ENCODE results near the gene ING4.

ING4 gene

GRCh38 chr12:6644903-6645302 lies 18.0 kb downstream of the ING4 start:
- H3K36me3 ChIP-seq (ENCODE audit: low read depth) = no peaks in the 10 kb centered on the region
- ATAC-seq (ENCODE audit: low read depth) (no peak), DNase-seq (ENCODE audit: low spot score) (no peak)
- no peak overlapping the region for H3K27ac ChIP-seq (ENCODE audit: poor library complexity, severe bottlenecking)
- no peak overlapping the region for H3K4me3 ChIP-seq (ENCODE audit: severe bottlenecking)
- TF ChIP-seq CTCF (IDR thresholded peaks at IDR 0.05; ENCODE audit: poor library complexity, severe bottlenecking) = peak; percentile 28
- H3K4me1 ChIP-seq (ENCODE audit: insufficient read depth, poor library complexity, severe bottlenecking) = no peaks in the 10 kb centered on the region
- no peaks in the 10 kb centered on the region for H3K9me3 ChIP-seq (ENCODE audit: severe bottlenecking)
- no peaks in the 10 kb centered on the region for H3K27me3 ChIP-seq (ENCODE audit: insufficient read depth, poor library complexity, severe bottlenecking)

- ATAC-seq (ENCODE audit: low read depth) = no peak
- DNase-seq (ENCODE audit: low spot score) = no peak
- H3K27ac ChIP-seq (ENCODE audit: poor library complexity, severe bottlenecking) = no peak overlapping the region
- H3K4me1 ChIP-seq (ENCODE audit: insufficient read depth, poor library complexity, severe bottlenecking) = no peaks in the 10 kb centered on the region
- H3K27me3 ChIP-seq (ENCODE audit: insufficient read depth, poor library complexity, severe bottlenecking) = no peaks in the 10 kb centered on the region
- no peaks in the 10 kb centered on the region for H3K36me3 ChIP-seq (ENCODE audit: low read depth)
- no peak for TF ChIP-seq CTCF (IDR thresholded peaks at IDR 0.05; ENCODE audit: poor library complexity, severe bottlenecking)
- H3K9me3 ChIP-seq (ENCODE audit: severe bottlenecking) = no peaks in the 10 kb centered on the region
- H3K4me3 ChIP-seq (ENCODE audit: severe bottlenecking) = no peak overlapping the region
Measured at GRCh38 chr12:6644257-6644596, 18.7 kb downstream of the ING4 start.

GRCh38 chr12:6643569-6644256 lies 19.2 kb downstream of the ING4 start:
- Histone ChIP-seq H3K36me3 (ENCODE audit: low read depth) (no peaks in the 10 kb centered on the region), H3K4me3 (ENCODE audit: severe bottlenecking) (no peak overlapping the region), H3K27ac (ENCODE audit: poor library complexity, severe bottlenecking) (no peak overlapping the region), H3K9me3 (ENCODE audit: severe bottlenecking) (no peaks in the 10 kb centered on the region), H3K27me3 (ENCODE audit: insufficient read depth, poor library complexity, severe bottlenecking) (no peaks in the 10 kb centered on the region), H3K4me1 (ENCODE audit: insufficient read depth, poor library complexity, severe bottlenecking) (no peaks in the 10 kb centered on the region)
- DNase-seq (ENCODE audit: low spot score) (no peak), ATAC-seq (ENCODE audit: low read depth) (no peak)
- TF ChIP-seq CTCF (IDR thresholded peaks at IDR 0.05; ENCODE audit: poor library complexity, severe bottlenecking) = no peak

GRCh38 chr12:6641131-6641530 lies 21.8 kb downstream of the ING4 start:
- no peaks in the 10 kb centered on the region for H3K9me3 ChIP-seq (ENCODE audit: severe bottlenecking)
- DNase-seq (ENCODE audit: low spot score) (no peak), ATAC-seq (ENCODE audit: low read depth) (no peak)
- TF ChIP-seq CTCF (IDR thresholded peaks at IDR 0.05; ENCODE audit: poor library complexity, severe bottlenecking) = no peak
- H3K4me3 ChIP-seq (ENCODE audit: severe bottlenecking) = no peak overlapping the region
- H3K27ac ChIP-seq (ENCODE audit: poor library complexity, severe bottlenecking) = no peak overlapping the region
- H3K4me1 ChIP-seq (ENCODE audit: insufficient read depth, poor library complexity, severe bottlenecking) = peaks cover 5% of the 10 kb centered on the region
- no peaks in the 10 kb centered on the region for H3K27me3 ChIP-seq (ENCODE audit: insufficient read depth, poor library complexity, severe bottlenecking)
- H3K36me3 ChIP-seq (ENCODE audit: low read depth) = no peaks in the 10 kb centered on the region

GRCh38 chr12:6640497-6640896 lies 22.4 kb downstream of the ING4 start:
- Histone ChIP-seq H3K36me3 (ENCODE audit: low read depth) (no peaks in the 10 kb centered on the region), H3K4me1 (ENCODE audit: insufficient read depth, poor library complexity, severe bottlenecking) (peaks cover 6% of the 10 kb centered on the region), H3K4me3 (ENCODE audit: severe bottlenecking) (no peak overlapping the region), H3K27me3 (ENCODE audit: insufficient read depth, poor library complexity, severe bottlenecking) (no peaks in the 10 kb centered on the region), H3K9me3 (ENCODE audit: severe bottlenecking) (no peaks in the 10 kb centered on the region), H3K27ac (ENCODE audit: poor library complexity, severe bottlenecking) (no peak overlapping the region)
- DNase-seq (ENCODE audit: low spot score) (no peak), ATAC-seq (ENCODE audit: low read depth) (no peak)
- TF ChIP-seq CTCF (IDR thresholded peaks at IDR 0.05; ENCODE audit: poor library complexity, severe bottlenecking) = no peak

Measured in RWPE2 (cell line).